Erythroblast (primary cell): ENCODE data around the gene SEC11C.

Experiments used
- GATA1 ChIP-seq: IDR thresholded peaks from 2 replicates; pipeline ENCODE4 v1.6.1; 2011; ENCODE audit warnings: low read depth, mild to moderate bottlenecking, control low read depth, low read length, moderate library complexity
- POLR2A ChIP-seq: IDR thresholded peaks from 2 replicates; pipeline ENCODE4 v1.6.1; 2011; ENCODE audit warnings: mild to moderate bottlenecking, low read length

GRCh38 chr18:59182673-59183072, 43.0 kb downstream of the SEC11C start:
- no peak for TF ChIP-seq POLR2A
- no peak for TF ChIP-seq GATA1
